Bronchial epithelial cell (primary cell): ENCODE results near the gene DENND4A. TPM values are rescaled to one million over a fixed set of nuclear protein-coding genes. Genes with fewer than 3 reads are reported as not detected.
"Not testable (repeated sequence)": the region's sequence is repeated elsewhere in the genome, so short reads cannot be mapped to it uniquely, and the experiment has no call there.

ENCODE experiments used
- DNase-seq: peaks from one replicate; pipeline ENCODE4 v3.0.0-alpha.2; 2010; ENCODE audit warnings: low read depth
- FAIRE-seq: peaks from 2 replicates; lab custom pipeline; 2011; peaks lifted over from hg19 to GRCh38; lab: Jason Lieb, UNC
- H3K27me3 ChIP-seq: 2 replicates; pipeline ENCODE4 v1.5.1; 2011; ENCODE audit warnings: low read length; ENCODE audit not compliant: control insufficient read depth, insufficient read depth
- H3K36me3 ChIP-seq: 2 replicates; pipeline ENCODE4 v1.5.1; 2011; ENCODE audit warnings: low read length; ENCODE audit not compliant: control insufficient read depth, insufficient read depth
- H3K4me3 ChIP-seq: 2 replicates; pipeline ENCODE4 v1.5.1; 2011; ENCODE audit warnings: mild to moderate bottlenecking, low read depth, low read length, control low read depth
- CTCF ChIP-seq: IDR thresholded peaks from 2 replicates; pipeline ENCODE4 v1.5.1; 2011; ENCODE audit warnings: mild to moderate bottlenecking, moderate library complexity, low read length, control low read depth, inconsistent platforms; ENCODE audit not compliant: insufficient read depth, severe bottlenecking
- total RNA-seq: library from RNA; depleted of rRNA; stranded (reverse); fragments of >200 nt; gene quantifications from 2 replicates; pipeline ENCODE4 v1.2.1, GENCODE V29; 2014

DENND4A gene
- total RNA-seq, 1 donor from 2014 or later: 11.1 TPM

- Histone ChIP-seq H3K4me3 (no peak overlapping the region), H3K27me3 (no peaks in the 10 kb centered on the region), H3K36me3 (no peaks in the 10 kb centered on the region)
- TF ChIP-seq CTCF: no peak
- DNase-seq (no peak), FAIRE-seq (no peak)
Observed at GRCh38 chr15:65812916-65813315, 20.8 kb upstream of the DENND4A start.

GRCh38 chr15:65812467-65812866 lies 20.4 kb upstream of the DENND4A start:
- Histone ChIP-seq H3K4me3 (no peak overlapping the region), H3K27me3 (no peaks in the 10 kb centered on the region), H3K36me3 (no peaks in the 10 kb centered on the region)
- no peak for DNase-seq
- no peak for FAIRE-seq
- TF ChIP-seq CTCF: no peak

DNA sequence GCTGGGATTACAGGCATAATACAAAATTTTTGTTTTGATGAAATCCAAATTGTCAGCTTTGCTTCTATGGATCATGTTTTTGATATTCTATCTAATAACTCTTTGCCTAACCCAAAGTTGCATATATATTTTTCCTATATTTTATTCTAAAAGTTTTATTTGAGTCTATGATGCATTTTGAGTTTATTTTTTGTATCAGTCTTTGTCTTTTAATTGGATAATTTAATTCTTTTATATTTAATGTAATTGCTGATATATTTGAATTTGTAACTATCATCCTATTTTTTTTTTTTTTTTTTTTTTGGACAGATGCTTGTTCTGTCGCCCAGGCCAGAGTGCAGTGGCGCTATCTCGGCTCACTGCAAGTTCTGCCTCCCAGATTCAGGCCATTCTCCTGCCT lies 19.7 kb upstream of the DENND4A start:
- TF ChIP-seq CTCF: no peak
- no peak for FAIRE-seq
- H3K4me3 ChIP-seq: no peak overlapping the region

DNA sequence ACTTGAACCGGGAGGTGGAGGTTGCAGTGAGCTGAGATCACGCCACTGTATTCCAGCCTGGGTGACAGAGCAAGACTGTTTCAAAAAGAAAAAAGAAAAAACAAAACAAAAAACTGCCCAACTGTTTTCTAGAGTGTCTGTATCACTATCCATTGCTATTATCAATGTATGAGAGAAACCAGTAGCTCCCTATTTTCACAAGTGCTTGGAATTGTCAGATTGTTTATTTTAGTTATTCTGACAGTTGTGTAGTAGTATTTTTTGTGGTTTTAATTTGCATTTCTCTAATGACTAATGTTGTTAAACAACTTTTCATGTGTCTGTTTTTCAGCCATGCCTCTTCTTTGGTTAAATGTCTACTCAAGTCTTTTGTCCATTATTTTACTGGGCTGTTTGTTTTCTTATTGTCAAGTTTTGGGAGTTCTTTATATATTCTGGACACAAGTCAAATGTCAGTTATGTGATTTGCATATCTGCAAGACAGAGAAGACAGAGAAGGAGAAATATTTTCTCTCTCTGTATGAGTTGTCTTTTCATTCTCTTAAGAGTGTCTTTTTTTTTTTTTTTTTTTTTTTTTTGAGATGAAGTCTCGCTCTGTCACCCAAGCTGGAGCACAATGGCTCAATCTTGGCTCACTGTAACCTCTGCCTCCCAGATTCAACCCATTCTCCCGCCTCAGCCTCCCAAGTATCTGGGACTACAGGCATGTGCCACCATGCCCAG lies 19.1 kb upstream of the DENND4A start:
- H3K36me3 ChIP-seq, H3K4me3 ChIP-seq, H3K27me3 ChIP-seq, FAIRE-seq, DNase-seq: not testable (repeated sequence)

More for the DNA sequence above, 19.7 kb upstream of the DENND4A start:
- Histone ChIP-seq H3K27me3 (no peaks in the 10 kb centered on the region), H3K36me3 (no peaks in the 10 kb centered on the region)
- no peak for DNase-seq

GRCh38 chr15:65806397-65806796 lies 14.3 kb upstream of the DENND4A start:
- Histone ChIP-seq H3K27me3 (no peaks in the 10 kb centered on the region), H3K36me3 (no peaks in the 10 kb centered on the region), H3K4me3 (no peak overlapping the region)
- TF ChIP-seq CTCF: no peak
- DNase-seq: no peak
- FAIRE-seq: no peak

GRCh38 chr15:65805019-65805745 lies 13.1 kb upstream of the DENND4A start:
- no peak overlapping the region for H3K4me3 ChIP-seq
- FAIRE-seq: no peak
- TF ChIP-seq CTCF: no peak

More at GRCh38 chr15:65805019-65805745, 13.1 kb upstream of the DENND4A start:
- DNase-seq: no peak
- no peaks in the 10 kb centered on the region for H3K36me3 ChIP-seq
- H3K27me3 ChIP-seq: no peaks in the 10 kb centered on the region
